ENCODE measurements around the gene DERL2.

- no peak for TF ChIP-seq CTCF (IDR thresholded peaks at IDR 0.05)
- no peak for TF ChIP-seq POLR2A (IDR thresholded peaks at IDR 0.05)
- TF ChIP-seq EP300 (IDR thresholded peaks at IDR 0.05): no peak
Observed at GRCh38 chr17:5425826-5426225, 60.2 kb downstream of the DERL2 start.
